ENCODE results near the gene PNKP. TPM values are rescaled to one million over a fixed set of nuclear protein-coding genes. Genes with fewer than 3 reads are reported as not detected.
A peak's percentile ranks its signal among the peaks of the same experiment; 100 is the strongest.

The PNKP gene
- polyA plus RNA-seq, 1 donor = 34.3 TPM

GRCh38 chr19:49859682-49860335, 7.6 kb downstream of the PNKP start:
- DNase-seq = no peak

- DNase-seq = no peak
Measured at GRCh38 chr19:49858088-49858985, 9.0 kb downstream of the PNKP start.

GRCh38 chr19:49857838-49858087, 9.6 kb downstream of the PNKP start:
- DNase-seq = no peak

- DNase-seq = no peak
Measured at GRCh38 chr19:49857061-49857837, 10.1 kb downstream of the PNKP start.

- DNase-seq = no peak
Measured at GRCh38 chr19:49856574-49857021, 10.8 kb downstream of the PNKP start.

GRCh38 chr19:49855676-49856573, 11.5 kb downstream of the PNKP start:
- no peak for DNase-seq

GRCh38 chr19:49855277-49855675, 12.1 kb downstream of the PNKP start:
- DNase-seq = no peak

- no peak for DNase-seq
Measured at GRCh38 chr19:49854378-49855263, 12.8 kb downstream of the PNKP start.

- DNase-seq = no peak
Measured at GRCh38 chr19:49853852-49854377, 13.5 kb downstream of the PNKP start.

- no peak for DNase-seq
Measured at GRCh38 chr19:49852631-49853126, 14.7 kb downstream of the PNKP start.

GRCh38 chr19:49851456-49852259, 15.7 kb downstream of the PNKP start:
- DNase-seq = peak; percentile 46

- peak; percentile 91 for DNase-seq
Measured at GRCh38 chr19:49850487-49851342, 16.7 kb downstream of the PNKP start, which contains the start of gene PTOV1. PTOV1 (plus strand) TSS chr19:49851159.

- no peak for DNase-seq
Measured at GRCh38 chr19:49850221-49850486, 17.2 kb downstream of the PNKP start.

- DNase-seq = no peak
Measured at GRCh38 chr19:49849433-49850220, 17.7 kb downstream of the PNKP start.

- DNase-seq = no peak
Measured at GRCh38 chr19:49848938-49849337, 18.4 kb downstream of the PNKP start.

GRCh38 chr19:49847731-49848696, 19.4 kb downstream of the PNKP start:
- DNase-seq = no peak

- DNase-seq = no peak
Measured at GRCh38 chr19:49846408-49846807, 21.0 kb downstream of the PNKP start.

Data from hindlimb muscle (tissue), 1 donor.